HG03159 (cell line): ENCODE measurements around the gene PLEKHM2.

Experiments
- ATAC-seq: cut with Tn5 transposase; IDR thresholded peaks from one replicate; pipeline ENCODE4 v1.9.1; 2021; ENCODE audit warnings: mild to moderate bottlenecking, moderate library complexity; ENCODE audit not compliant: unreplicated experiment

The PLEKHM2 gene

DNA sequence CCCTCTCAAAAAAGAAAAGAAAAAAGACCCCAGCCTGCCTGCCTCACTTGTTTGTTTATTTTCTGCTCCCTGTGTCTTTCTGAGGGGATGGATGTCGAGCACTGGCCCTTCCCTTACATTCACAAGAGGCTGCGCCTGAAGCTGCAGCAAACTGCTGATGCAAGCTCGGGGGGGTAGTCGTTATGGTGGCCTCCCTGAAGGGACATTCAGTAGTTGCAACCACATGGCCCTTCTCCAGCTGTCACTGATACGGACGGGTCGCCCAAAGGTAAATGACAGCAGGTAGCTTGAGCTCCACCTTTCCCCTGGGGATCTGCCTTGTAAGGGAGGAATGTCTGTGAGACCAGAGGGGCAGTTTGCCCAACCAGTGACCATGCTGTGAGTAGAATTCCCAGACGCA is 17.7 kb downstream of the PLEKHM2 start:
- ATAC-seq: no peak

- ATAC-seq: no peak
These were observed 18.8 kb downstream of the PLEKHM2 start for GRCh38 chr1:15702722-15703550.

- ATAC-seq: no peak
These were observed 19.4 kb downstream of the PLEKHM2 start for GRCh38 chr1:15703562-15703961.

DNA sequence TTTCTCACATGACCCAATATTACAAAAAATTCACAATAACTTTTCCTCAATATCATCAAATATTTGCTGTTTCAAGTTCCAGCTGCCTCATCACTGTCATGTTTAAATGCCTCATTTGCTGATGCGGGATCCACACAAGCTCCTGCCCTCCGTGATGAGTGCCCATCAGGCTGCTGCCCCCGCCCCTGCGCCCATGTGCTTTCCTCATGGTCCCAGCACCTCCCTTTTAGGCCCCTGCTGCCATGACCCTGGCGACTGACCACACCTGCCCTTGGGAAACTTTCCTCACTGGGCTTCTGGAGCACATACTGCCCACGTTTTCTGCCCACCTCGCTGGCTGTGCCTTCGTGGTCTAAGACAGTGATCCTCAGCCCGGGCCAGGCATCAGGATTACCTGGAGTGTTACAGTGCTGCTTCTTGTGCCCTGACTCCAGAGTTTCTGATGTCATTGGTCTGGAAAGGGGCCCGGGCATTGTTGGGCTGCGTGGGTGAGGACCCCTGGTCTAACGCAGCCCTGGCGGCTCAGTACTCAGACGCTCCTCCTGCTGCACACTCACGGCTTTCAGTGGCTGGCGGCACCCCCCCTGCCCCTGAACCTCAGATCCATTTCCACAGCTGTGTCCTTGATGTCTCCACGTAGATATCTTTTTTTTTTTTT is 20.5 kb downstream of the PLEKHM2 start:
- no peak for ATAC-seq

GRCh38 chr1:15705184-15705566 is 21.1 kb downstream of the PLEKHM2 start:
- no peak for ATAC-seq

DNA sequence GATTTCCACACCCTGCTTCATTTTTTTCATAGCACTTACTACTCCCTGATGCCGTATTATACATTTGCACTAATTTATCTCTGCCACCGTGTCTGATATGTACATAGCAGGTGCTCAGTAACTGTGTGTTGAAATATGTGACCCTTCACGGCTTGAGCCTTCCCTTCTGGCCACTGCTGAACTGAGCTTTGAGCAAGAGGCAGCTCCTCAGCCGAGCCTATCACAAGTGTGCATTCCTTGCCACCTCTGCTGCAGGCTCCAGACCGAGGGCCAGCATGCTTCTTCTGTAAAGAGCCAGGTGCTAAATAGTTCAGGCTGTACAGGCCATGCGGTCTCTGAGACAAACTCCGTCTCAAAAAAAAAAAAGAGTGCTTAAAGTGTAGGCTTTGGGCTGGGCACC is 22.6 kb downstream of the PLEKHM2 start:
- ATAC-seq: no peak

DNA sequence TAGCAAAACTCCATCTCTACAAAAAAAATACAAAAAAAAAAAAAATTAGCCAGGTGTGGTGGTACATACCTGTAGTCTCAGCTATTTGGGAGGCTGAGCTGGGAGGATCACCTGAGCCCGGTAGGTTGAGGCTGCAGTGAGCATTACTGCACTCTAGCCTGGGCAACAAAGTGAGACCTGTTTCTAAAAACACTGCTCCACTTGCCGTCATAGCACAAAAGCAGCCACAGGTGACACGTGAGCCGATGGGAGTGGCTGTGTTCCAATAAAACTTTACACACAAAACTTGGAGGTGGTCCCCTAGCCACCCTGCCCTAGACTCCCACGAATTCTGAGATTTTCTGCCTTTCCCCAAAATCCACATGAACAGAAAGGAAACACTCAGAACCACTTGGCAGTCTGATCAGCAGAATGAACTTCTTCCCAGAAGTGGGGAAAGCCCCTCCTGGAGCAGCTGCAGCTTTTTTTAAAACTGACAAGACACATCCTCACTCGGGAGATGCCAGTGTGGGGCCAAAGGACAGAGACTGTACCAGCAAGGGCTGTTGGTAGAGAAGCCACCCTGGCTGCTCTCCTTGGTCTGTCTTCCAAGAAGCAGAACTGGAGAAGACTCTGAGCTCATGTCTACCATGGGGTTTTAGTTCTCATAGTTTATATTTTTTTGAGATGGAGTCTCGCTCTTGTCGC is 23.3 kb downstream of the PLEKHM2 start:
- no peak for ATAC-seq

- no peak for ATAC-seq
These were observed 24.5 kb downstream of the PLEKHM2 start for GRCh38 chr1:15708486-15709137.

GRCh38 chr1:15709226-15709625 is 25.1 kb downstream of the PLEKHM2 start:
- ATAC-seq: no peak

- ATAC-seq: no peak
These were observed 28.0 kb downstream of the PLEKHM2 start for GRCh38 chr1:15712168-15712567.

GRCh38 chr1:15714406-15715136 is 30.5 kb downstream of the PLEKHM2 start:
- ATAC-seq: no peak

- no peak for ATAC-seq
These were observed 33.5 kb downstream of the PLEKHM2 start for GRCh38 chr1:15717418-15718125.

DNA sequence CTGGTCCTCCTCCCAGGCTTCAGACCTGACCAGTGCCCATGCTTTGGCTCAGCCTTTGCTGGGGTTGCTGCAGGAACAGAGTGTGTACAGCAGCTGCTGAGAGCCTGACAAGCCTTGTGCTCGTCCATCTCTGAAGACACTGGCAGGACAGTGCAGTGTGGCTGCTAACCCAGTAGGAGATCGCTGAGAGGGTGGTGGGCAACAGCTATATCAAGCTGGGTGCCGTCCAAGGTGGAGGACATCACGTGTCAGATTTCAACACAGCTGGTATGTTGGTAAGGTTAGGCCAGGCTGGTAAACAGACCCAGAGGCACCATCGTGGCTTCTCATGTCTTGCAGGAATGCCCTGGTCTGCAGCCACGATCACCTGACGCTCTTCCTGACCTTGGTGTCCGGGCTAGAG is 34.1 kb downstream of the PLEKHM2 start:
- ATAC-seq: no peak

GRCh38 chr1:15719381-15720120 is 35.4 kb downstream of the PLEKHM2 start:
- ATAC-seq: no peak

GRCh38 chr1:15720861-15721260 is 36.7 kb downstream of the PLEKHM2 start:
- no peak for ATAC-seq

DNA sequence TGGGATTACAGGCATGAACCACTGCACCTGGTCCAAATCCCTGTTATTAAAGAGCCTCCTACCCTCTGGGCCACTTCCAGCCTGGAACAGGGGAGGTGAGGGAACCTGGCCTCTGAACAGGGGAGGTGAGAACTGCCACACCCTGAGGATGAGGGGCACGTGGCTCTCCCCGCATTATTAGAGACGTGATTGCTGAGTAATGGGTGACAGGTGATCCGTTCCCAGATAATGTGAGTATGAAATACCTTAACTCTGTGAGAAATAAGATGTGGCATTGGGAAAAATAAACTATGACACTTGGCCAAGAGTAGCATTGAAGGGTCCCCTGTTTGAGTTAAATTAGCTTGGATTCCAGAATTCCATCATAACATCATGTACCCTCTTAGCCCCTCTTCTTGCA is 38.3 kb downstream of the PLEKHM2 start:
- no peak for ATAC-seq

GRCh38 chr1:15722836-15723532 is 38.9 kb downstream of the PLEKHM2 start:
- no peak for ATAC-seq

- ATAC-seq: no peak
These were observed 39.6 kb downstream of the PLEKHM2 start for GRCh38 chr1:15723631-15724246.
